GM18861 (cell line): Measurements from ENCODE around the gene CASP4.
A peak's percentile ranks its signal among the peaks of the same experiment; 100 is the strongest.
"Not testable (repeated sequence)": the region's sequence is repeated elsewhere in the genome, so short reads cannot be mapped to it uniquely, and the experiment has no call there.

Source experiments
- ATAC-seq: cut with Tn5 transposase; IDR thresholded peaks from one replicate; pipeline ENCODE4 v1.9.1; 2021; ENCODE audit not compliant: unreplicated experiment

Gene CASP4

DNA sequence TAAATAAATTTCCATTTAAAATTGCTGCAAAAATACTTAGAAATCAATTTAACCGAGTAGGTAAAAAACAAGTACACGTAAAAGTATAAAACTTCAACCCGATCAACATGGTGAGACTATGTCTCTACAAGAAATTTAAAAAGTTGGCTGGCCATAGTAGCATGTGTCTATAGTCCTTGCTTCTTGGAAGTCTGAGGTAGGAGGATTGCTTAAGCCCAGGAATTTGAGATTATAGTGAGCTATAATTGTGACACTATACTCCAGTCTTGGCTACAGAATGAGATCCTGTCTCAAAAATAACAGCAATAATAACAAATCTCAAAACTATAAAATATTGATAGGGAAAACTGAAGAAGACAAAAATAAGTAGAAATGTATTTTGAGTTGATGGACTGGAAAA is 11.1 kb downstream of the CASP4 start:
- no peak for ATAC-seq

DNA sequence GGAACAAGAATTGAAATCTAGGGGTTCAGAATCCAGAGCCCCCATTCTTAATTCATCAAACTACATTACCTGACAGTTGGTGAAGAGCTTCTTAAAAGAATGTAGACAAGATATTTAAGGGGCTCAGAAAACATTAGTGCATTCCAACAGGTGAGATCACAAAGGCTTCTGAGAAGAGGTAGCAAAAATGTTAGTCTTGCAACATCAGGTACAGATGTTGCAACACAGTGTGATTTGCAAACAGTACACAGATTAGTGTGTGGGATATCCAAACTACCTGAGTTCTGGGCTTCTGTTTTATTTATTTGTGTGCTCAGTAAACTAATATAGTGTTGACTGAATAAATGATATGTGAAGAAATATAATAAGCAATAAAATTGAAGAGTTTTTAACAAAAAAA is 11.8 kb downstream of the CASP4 start:
- ATAC-seq: no peak

GRCh38 chr11:104946907-104947306 is 21.5 kb downstream of the CASP4 start:
- peak; percentile 97 for ATAC-seq

DNA sequence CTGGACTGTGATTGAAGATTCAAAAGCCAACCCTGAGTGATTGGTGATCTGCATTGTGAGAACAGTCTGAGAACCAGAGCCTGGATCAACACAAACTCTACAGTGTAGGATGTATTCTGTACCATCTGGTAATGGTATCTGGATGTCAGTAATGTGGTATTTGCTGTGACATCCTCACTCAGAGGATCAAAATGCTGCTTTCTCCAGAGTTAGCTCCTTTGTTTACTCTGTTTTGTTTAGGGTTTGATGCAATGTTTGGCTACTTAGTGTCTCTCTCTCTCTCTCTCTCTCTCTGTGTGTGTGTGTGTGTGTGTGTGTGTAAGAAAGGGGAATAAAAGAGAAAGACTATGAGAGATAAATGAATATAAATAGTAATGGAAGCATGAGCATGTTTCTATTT is 24.3 kb downstream of the CASP4 start:
- no peak for ATAC-seq

- ATAC-seq: no peak
Observed at GRCh38 chr11:104943561-104943960, 24.8 kb downstream of the CASP4 start.

GRCh38 chr11:104934594-104934993 is 33.8 kb downstream of the CASP4 start:
- no peak for ATAC-seq

- ATAC-seq: not testable (repeated sequence)
Observed at GRCh38 chr11:104934073-104934472, 34.3 kb downstream of the CASP4 start.

- no peak for ATAC-seq
Observed at GRCh38 chr11:104928811-104929210, 39.6 kb downstream of the CASP4 start.

GRCh38 chr11:104926771-104927611 is 41.4 kb downstream of the CASP4 start:
- ATAC-seq: no peak

DNA sequence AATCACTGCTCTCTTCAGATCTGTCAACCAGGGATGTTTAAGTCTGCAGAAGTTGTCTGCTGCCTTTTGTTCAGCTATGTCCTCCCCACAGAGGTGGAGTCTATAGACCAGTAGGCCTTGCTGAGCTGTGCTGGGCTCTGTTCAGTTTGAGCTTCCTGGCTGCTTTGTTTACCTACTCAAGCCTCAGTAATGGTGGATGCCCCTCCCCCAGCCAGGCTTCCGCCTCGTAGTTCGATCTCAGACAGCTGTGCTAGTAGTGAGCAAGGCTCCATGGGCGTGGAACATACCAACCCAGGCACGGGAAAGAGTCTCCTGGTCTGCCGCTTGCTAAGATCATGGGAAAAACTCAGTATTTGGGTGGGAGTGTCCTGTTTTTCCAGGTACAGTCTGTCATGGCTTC is 42.5 kb downstream of the CASP4 start:
- no peak for ATAC-seq

GRCh38 chr11:104918113-104918824 is 50.1 kb downstream of the CASP4 start:
- no peak for ATAC-seq

GRCh38 chr11:104917271-104918112 is 50.9 kb downstream of the CASP4 start:
- no peak for ATAC-seq

GRCh38 chr11:104916442-104916841 is 51.9 kb downstream of the CASP4 start:
- ATAC-seq: no peak

DNA sequence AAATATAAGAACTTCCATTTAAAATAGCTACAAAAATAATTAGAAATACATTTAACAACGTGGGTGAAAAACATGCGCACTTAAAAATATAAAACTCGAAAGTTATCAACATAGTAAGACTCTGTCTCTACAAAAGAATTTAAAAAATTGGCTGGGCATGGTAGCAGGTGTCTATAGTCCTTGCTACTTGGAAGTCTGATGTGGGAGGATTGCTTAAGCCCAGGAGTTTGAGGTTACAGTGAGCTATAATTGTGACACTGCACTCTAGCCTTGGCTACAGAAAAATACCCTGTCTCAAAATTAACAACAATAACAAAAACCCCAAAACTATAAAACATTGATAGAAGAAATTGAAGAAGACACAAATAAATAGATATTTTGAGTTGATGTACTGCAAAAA is 56.3 kb downstream of the CASP4 start:
- no peak for ATAC-seq

GRCh38 chr11:104908186-104908531 is 60.2 kb downstream of the CASP4 start:
- no peak for ATAC-seq

GRCh38 chr11:104907521-104908185 is 60.7 kb downstream of the CASP4 start:
- ATAC-seq: peak; percentile 87

- no peak for ATAC-seq
Observed at GRCh38 chr11:104905271-104905670, 63.1 kb downstream of the CASP4 start.

DNA sequence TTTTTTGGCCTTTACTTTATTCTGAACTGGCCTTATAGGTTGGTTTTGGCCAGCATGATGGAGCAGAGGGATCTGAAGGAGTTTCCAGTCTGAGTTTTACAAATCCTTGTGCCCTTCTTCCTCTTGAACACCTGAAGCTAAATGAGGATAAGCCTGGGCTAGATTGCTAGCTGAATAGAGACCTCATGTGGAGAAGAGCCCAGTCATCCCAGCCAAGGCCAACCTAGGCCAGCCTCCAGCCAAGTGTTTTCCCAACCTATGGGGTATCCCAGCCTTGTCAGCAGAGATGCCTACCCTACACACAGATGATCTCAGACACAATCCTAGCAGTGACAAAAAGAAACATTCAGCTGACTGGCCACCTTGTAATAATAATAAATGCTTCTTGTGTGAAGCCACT is 69.1 kb downstream of the CASP4 start:
- ATAC-seq: no peak

DNA sequence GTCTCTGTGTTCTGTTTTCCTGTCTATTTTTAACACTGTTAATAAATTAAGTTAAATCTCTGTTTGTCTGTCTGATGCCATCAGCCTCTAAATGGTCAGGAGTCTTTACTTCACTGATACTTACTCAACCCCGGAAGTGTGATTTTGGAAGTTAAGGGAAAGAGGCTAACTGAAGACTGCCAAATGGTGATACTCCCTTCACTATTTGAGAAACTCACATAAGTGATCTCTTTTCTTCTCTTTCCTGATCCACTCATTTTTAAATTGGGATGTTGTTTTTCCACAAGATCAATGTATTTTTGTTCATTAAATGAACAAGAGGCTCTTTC is 69.7 kb downstream of the CASP4 start:
- no peak for ATAC-seq

- no peak for ATAC-seq
Observed at GRCh38 chr11:104897891-104898684, 70.3 kb downstream of the CASP4 start, which contains the start of gene CASP12. TSS of gene CASP12 (minus strand) at chr11:104898460.
